NCI-H2196 treated with DMSO at 0.1 percent for 48 hours (cell line): ENCODE data around the gene PPM1J.

Experiments
- DNase-seq: peaks from one replicate; lab custom pipeline; 2025; ENCODE audit not compliant: unreplicated experiment; lab: John Stamatoyannopoulos, UW

Gene PPM1J

GRCh38 chr1:112688781-112689193 is 26.3 kb downstream of the PPM1J start:
- no peak for DNase-seq

GRCh38 chr1:112687785-112688496 is 27.2 kb downstream of the PPM1J start:
- no peak for DNase-seq

GRCh38 chr1:112687361-112687760 is 27.8 kb downstream of the PPM1J start:
- DNase-seq = no peak

GRCh38 chr1:112686835-112687234 is 28.3 kb downstream of the PPM1J start:
- DNase-seq = no peak

DNA sequence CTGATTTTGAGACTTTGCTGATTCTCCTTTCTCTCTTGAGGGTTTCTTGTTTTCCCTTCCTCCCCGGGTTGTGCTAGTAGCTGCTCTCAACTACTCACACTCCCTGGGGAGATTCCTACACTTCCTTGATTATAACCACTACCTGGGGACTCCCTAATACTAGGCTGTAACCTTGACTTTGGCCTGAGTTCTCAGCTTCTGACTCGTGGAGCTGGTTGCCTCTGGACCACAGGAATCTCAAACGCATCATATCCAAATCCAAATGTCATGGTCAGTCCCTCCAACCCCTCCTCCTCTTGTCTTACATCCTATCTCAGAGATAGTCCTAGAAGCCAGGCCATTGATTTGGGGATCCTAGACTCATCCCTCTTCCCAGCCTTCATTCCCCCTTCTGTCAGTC is 28.7 kb downstream of the PPM1J start:
- DNase-seq = no peak

DNA sequence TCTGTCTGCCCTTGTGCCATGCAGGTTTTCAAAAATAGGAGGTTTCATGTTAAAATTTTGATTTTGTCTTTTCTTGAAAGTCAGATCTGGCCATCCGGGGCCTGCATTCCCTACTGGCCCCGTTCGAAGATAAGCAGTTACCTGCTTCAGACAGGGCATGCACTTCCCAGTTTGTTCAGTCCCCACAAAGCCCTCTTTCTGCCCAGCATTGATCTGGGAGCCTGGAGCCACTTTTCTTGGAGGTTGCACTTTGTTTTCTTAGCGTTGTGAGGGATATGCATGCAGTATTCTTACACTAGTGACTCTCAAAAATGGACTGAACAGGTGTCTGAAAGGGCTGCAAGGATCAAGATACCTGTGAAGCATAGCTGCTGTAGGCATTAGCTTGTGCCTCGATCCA is 29.2 kb downstream of the PPM1J start:
- DNase-seq = no peak

DNA sequence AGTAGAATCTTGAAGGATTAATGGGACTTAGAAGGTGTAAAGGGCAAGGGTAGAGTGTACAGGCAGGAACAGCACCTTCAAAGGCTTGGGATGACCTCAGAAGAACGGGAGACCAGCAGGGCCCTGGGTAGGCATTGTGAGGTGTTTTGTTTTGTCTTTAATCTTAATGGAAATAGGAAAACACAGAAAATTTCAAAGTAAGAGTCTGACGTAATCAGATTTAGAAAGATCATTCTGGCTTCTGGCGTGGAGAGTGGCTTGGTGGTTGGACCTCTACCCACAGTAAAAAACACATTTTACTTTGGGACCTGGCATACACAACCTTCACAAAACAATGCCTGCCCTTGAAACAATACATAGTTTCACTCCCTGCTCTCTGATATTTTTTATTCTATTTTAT is 36.5 kb downstream of the PPM1J start:
- DNase-seq = no peak

- DNase-seq = no peak
Observed at GRCh38 chr1:112677501-112677900, 37.6 kb downstream of the PPM1J start.

- DNase-seq = no peak
Observed at GRCh38 chr1:112676543-112676942, 38.6 kb downstream of the PPM1J start.

- DNase-seq = no peak
Observed at GRCh38 chr1:112675728-112676381, 39.3 kb downstream of the PPM1J start.

GRCh38 chr1:112674986-112675727 is 40.0 kb downstream of the PPM1J start:
- no peak for DNase-seq

DNA sequence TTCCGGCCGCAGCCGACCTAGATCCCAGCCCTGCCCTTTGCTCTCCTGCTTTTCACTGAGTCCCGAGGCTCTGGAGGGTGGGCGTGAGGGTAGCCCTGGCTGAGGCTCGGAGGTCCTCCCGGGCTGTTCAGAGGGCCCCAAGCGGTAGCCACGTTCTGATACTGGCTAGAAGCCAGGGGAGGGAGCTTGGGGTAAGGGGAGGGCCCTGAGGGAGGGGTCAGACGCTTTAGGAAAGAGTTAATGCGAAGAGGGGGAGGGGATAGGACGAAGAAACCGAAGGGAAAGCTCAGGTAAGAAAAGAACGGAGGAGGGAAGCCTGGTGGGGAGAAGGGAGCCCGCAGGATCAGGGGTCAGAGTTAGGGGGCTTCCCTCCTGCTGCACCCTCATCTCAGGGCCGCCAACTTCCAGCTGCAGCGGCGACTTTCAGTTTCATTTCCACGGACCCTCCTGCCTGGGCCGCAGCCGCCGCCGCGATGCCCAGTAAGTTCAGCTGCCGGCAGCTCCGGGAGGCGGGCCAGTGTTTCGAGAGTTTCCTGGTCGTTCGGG is 40.6 kb downstream of the PPM1J start, which contains the start of gene MOV10:
Gene MOV10 (plus strand): TSS at position 220 of the 546 bp plus-strand sequence. CDS start 254 bp downstream, at position 474.
- DNase-seq = peak; percentile 58

DNA sequence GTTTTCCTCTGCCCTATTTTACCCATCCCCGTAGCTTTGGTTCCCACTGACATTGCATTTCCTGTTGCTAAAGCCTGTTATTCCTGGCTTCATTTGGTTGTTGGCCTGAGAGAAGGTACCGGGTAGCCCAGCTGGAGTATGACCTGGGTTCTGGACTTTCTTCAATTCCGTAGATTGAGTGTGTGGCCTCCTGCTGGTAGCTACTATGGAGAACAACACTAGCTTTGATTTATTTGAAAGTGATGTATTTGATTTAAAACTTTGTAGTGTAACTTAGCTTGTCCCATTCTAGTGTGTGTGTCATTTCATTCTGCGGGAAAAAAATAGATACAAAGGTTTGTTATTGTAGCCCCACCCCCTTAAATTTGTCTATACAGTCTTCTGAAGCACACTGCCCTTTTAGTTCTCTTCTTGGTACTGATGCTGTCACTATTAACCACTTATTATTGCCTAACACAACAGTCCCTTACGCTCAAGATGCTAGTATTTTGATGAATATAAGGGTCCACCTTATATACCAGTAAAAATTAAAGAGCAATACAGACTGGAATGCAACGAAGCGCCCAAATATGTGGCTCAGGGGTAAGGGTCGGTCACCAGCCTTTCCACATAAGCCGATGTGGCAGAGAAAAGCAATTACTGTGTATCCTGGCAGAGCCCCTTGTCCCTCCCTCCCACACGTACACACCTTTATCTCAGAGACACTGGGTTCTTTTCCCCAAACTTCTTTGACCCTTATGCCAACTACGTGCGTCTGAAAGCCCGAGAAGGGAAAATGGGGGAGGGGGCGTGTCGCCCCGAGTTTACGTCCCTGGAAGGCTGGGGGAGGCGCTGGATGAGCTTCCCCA is 41.3 kb downstream of the PPM1J start:
- no peak for DNase-seq

- DNase-seq = no peak
Observed at GRCh38 chr1:112672842-112673241, 42.3 kb downstream of the PPM1J start.

- DNase-seq = no peak
Observed at GRCh38 chr1:112672009-112672408, 43.1 kb downstream of the PPM1J start.

DNA sequence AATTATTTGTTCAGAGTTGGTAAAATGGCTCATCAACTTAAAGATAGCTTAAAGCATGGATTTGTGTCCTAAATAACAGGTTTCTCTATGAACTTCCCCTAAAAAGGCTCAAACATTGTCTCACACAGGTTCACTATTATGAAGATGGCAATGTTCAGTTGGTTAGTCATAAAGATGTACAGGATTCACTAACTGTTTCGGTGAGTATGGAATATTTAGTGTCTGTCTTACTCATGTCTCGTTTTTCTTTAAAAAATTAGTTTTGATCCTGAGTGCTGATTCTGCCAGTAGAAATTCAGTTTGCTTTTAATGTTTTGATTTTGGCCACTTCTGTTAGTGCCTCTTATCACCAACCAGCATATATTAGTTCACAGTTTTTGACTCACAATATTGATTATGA is 48.2 kb downstream of the PPM1J start:
- DNase-seq = no peak

GRCh38 chr1:112665857-112666256 is 49.3 kb downstream of the PPM1J start:
- no peak for DNase-seq
